SK-N-SH treated with all-trans-retinoic acid at 6 μM for 48 hours (cell line): ENCODE results near the gene SLC22A5.

Source experiments
- ARNTL ChIP-seq: fragments of 450-650 bp; formaldehyde crosslinking; IDR thresholded peaks from 2 replicates; pipeline ENCODE4 v1.5.0; 2020; ENCODE audit warnings: low read depth, mild to moderate bottlenecking, moderate library complexity, borderline replicate concordance
- GLIS3 ChIP-seq: fragments of 250-450 bp; sonication (Bioruptor Pico); IDR thresholded peaks from 2 replicates; pipeline ENCODE4 v1.5.0; 2020; ENCODE audit warnings: mild to moderate bottlenecking, moderate library complexity
- PATZ1 ChIP-seq: fragments of 250-450 bp; sonication (Bioruptor Pico); IDR thresholded peaks from 2 replicates; pipeline ENCODE4 v1.8.0; 2020; ENCODE audit warnings: mild to moderate bottlenecking, moderate library complexity, borderline replicate concordance
- SNAI2 ChIP-seq: fragments of 250-450 bp; sonication (Bioruptor Pico); IDR thresholded peaks from 2 replicates; pipeline ENCODE4 v1.5.0; 2020; ENCODE audit warnings: mild to moderate bottlenecking, moderate library complexity
- TSHZ2 ChIP-seq: fragments of 250-450 bp; sonication (Bioruptor Pico); IDR thresholded peaks from 2 replicates; pipeline ENCODE4 v1.5.0; 2020; ENCODE audit warnings: mild to moderate bottlenecking, moderate library complexity
- ZFP3 ChIP-seq: fragments of 250-450 bp; sonication (Bioruptor Pico); IDR thresholded peaks from 2 replicates; pipeline ENCODE4 v1.5.0; 2020; ENCODE audit warnings: mild to moderate bottlenecking, moderate library complexity
- ZFP30 ChIP-seq: fragments of 450-650 bp; formaldehyde crosslinking; IDR thresholded peaks from 2 replicates; pipeline ENCODE4 v1.5.0; 2022; ENCODE audit warnings: mild to moderate bottlenecking, moderate library complexity

- TF ChIP-seq SNAI2 (no peak), ARNTL (CRISPR knock-in tag) (no peak), PATZ1 (CRISPR knock-in tag) (no peak), TSHZ2 (CRISPR knock-in tag) (no peak), ZFP30 (CRISPR knock-in tag) (no peak), ZFP3 (CRISPR knock-in tag) (no peak), GLIS3 (CRISPR knock-in tag) (no peak)
Observed at GRCh38 chr5:132437604-132438266, 68.2 kb downstream of the SLC22A5 start.
